ENCODE data around the gene L1TD1. TPM values are rescaled to one million over a fixed set of nuclear protein-coding genes. Genes with fewer than 3 reads are reported as not detected.
"Not testable (repeated sequence)": the region's sequence is repeated elsewhere in the genome, so short reads cannot be mapped to it uniquely, and the experiment has no call there.

Gene L1TD1
- total and polyA plus RNA-seq, 2 donors (not counting 1 experiment from before 2014, with no cell fraction given) = 0.09 TPM; not detected in 1

- ATAC-seq (ENCODE audit: low read depth); H3K27ac Mint-ChIP-seq; H3K27ac ChIP-seq (ENCODE audit: low read length in 2 of 2); POLR2A ChIA-PET; H3K4me1 Mint-ChIP-seq; H3K4me2 ChIP-seq (replicated peaks; ENCODE audit: low read depth, low read length, poor library complexity, severe bottlenecking); intact Hi-C loops (cut with micrococcal nuclease); DNase-seq; H4K20me1 ChIP-seq (ENCODE audit: control insufficient read depth, insufficient read depth, low read length, poor library complexity, severe bottlenecking); H3K79me2 ChIP-seq (ENCODE audit: control insufficient read depth, insufficient read depth, low read length); H3K36me3 ChIP-seq (replicated peaks in 1 of 2; ENCODE audit: control extremely low read depth in 1 of 2, control insufficient read depth in 1 of 2, extremely low read depth in 1 of 2, insufficient read depth in 2 of 2, low read length in 1 of 2); H3K4me3 ChIP-seq (ENCODE audit: control extremely low read depth in 1 of 5, extremely low read depth in 1 of 5, insufficient read depth in 1 of 5, low read depth in 2 of 5, low read length in 4 of 5); H2AFZ ChIP-seq (ENCODE audit: insufficient read depth, low read depth, low read length, poor library complexity, severe bottlenecking); H3K27me3 ChIP-seq (replicated peaks in 1 of 4; ENCODE audit: control extremely low read depth in 1 of 4, control insufficient read depth in 3 of 4, insufficient read depth in 4 of 4, low read length in 3 of 4); H3K4me1 ChIP-seq (ENCODE audit: control insufficient read depth in 2 of 2, insufficient read depth in 2 of 2, low read length in 2 of 2); H3K9ac ChIP-seq (ENCODE audit: low read length); H3K4me3 Mint-ChIP-seq; H3K9me3 Mint-ChIP-seq (ENCODE audit: insufficient read depth); CTCF ChIA-PET; H3K9me3 ChIP-seq (ENCODE audit: control extremely low read depth in 1 of 3, control insufficient read depth in 2 of 3, insufficient read depth in 1 of 3, low read length in 2 of 3): not testable (repeated sequence)
- peaks cover 10% of the 10 kb centered on the region for H3K27me3 Mint-ChIP-seq
- 86% methylated on average over 8 of the region's 11 CpGs for WGBS (ENCODE audit: insufficient coverage)
Observed at GRCh38 chr1:62183164-62184020, 11.3 kb upstream of the L1TD1 start.

GRCh38 chr1:62184336-62184735 lies 10.3 kb upstream of the L1TD1 start:
- TF ChIP-seq EZH2 (IDR thresholded peaks at IDR 0.05; ENCODE audit: borderline replicate concordance, insufficient read depth, low read depth, low read length, poor library complexity, severe bottlenecking) = no peak
- no peak for TF ChIP-seq CTCF (IDR thresholded peaks at IDR 0.05)

DNA sequence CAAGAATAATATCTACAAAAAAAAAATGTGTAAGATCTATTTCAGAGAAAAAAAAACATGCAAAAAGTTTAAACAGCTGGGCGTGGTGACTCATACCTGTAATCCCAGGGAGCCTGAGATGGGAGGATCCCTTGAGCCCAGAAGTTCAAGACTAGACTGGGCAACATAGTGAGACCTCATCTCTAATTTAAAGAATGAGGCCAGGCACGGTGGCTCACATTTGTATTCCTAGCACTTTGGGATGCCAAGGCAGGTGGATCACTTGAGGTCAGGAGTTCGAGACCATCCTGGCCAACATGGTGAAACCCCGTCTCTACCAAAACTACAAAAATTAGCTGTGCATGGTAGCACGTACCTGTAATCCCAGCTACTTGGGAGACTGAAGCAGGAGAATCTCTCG lies 9.4 kb upstream of the L1TD1 start:
- H3K27ac ChIP-seq (ENCODE audit: low read length in 2 of 2); ATAC-seq (ENCODE audit: low read depth); H2AFZ ChIP-seq (ENCODE audit: insufficient read depth, low read depth, low read length, poor library complexity, severe bottlenecking); H3K27ac Mint-ChIP-seq; DNase-seq; H3K4me2 ChIP-seq (replicated peaks; ENCODE audit: low read depth, low read length, poor library complexity, severe bottlenecking); H3K4me3 ChIP-seq (ENCODE audit: control extremely low read depth in 1 of 5, extremely low read depth in 1 of 5, insufficient read depth in 1 of 5, low read depth in 2 of 5, low read length in 4 of 5); H3K4me3 Mint-ChIP-seq; H4K20me1 ChIP-seq (ENCODE audit: control insufficient read depth, insufficient read depth, low read length, poor library complexity, severe bottlenecking); H3K27me3 ChIP-seq (replicated peaks in 1 of 4; ENCODE audit: control extremely low read depth in 1 of 4, control insufficient read depth in 3 of 4, insufficient read depth in 4 of 4, low read length in 3 of 4); intact Hi-C loops (cut with micrococcal nuclease); H3K9ac ChIP-seq (ENCODE audit: low read length); H3K79me2 ChIP-seq (ENCODE audit: control insufficient read depth, insufficient read depth, low read length); POLR2A ChIA-PET; H3K9me3 ChIP-seq (ENCODE audit: control extremely low read depth in 1 of 3, control insufficient read depth in 2 of 3, insufficient read depth in 1 of 3, low read length in 2 of 3); H3K9me3 Mint-ChIP-seq (ENCODE audit: insufficient read depth); H3K4me1 Mint-ChIP-seq; H3K36me3 ChIP-seq (replicated peaks in 1 of 2; ENCODE audit: control extremely low read depth in 1 of 2, control insufficient read depth in 1 of 2, extremely low read depth in 1 of 2, insufficient read depth in 2 of 2, low read length in 1 of 2); H3K4me1 ChIP-seq (ENCODE audit: control insufficient read depth in 2 of 2, insufficient read depth in 2 of 2, low read length in 2 of 2): not testable (repeated sequence)
- peaks cover 10% of the 10 kb centered on the region for H3K27me3 Mint-ChIP-seq
- CTCF ChIA-PET = interaction anchor here (1.4 to 1.7 kb wide), 2 partner anchors 9 to 561 kb away, joined by 5 to 6 read pairs; no protein-coding TSS in a partner anchor
- 86% methylated on average over 6 of the region's 6 CpGs for WGBS (ENCODE audit: insufficient coverage)

More at GRCh38 chr1:62184336-62184735, 10.3 kb upstream of the L1TD1 start:
- POLR2A ChIA-PET = no interaction called here
- no peak for ATAC-seq (ENCODE audit: low read depth)
- Mint-ChIP-seq H3K27me3 (peaks cover 10% of the 10 kb centered on the region), H3K27ac (no peak overlapping the region), H3K9me3 (ENCODE audit: insufficient read depth) (no peaks in the 10 kb centered on the region), H3K4me3 (no peak overlapping the region), H3K4me1 (no peaks in the 10 kb centered on the region)
- H4K20me1 ChIP-seq (ENCODE audit: control insufficient read depth, insufficient read depth, low read length, poor library complexity, severe bottlenecking) = no peaks in the 10 kb centered on the region
- no peaks in the 10 kb centered on the region for H3K79me2 ChIP-seq (ENCODE audit: control insufficient read depth, insufficient read depth, low read length)
- H3K4me1 ChIP-seq (ENCODE audit: control insufficient read depth in 2 of 2, insufficient read depth in 2 of 2, low read length in 2 of 2) = no peaks in the 10 kb centered on the region
- no peak overlapping the region for H3K4me2 ChIP-seq (replicated peaks; ENCODE audit: low read depth, low read length, poor library complexity, severe bottlenecking)
- H2AFZ ChIP-seq (ENCODE audit: insufficient read depth, low read depth, low read length, poor library complexity, severe bottlenecking) = no peak overlapping the region
- no peaks in the 10 kb centered on the region for H3K9me3 ChIP-seq (ENCODE audit: control extremely low read depth in 1 of 3, control insufficient read depth in 2 of 3, insufficient read depth in 1 of 3, low read length in 2 of 3)
- no peak overlapping the region for H3K9ac ChIP-seq (ENCODE audit: low read length)
- H3K4me3 ChIP-seq (ENCODE audit: control extremely low read depth in 1 of 5, extremely low read depth in 1 of 5, insufficient read depth in 1 of 5, low read depth in 2 of 5, low read length in 4 of 5) = no peak overlapping the region
- no peaks in the 10 kb centered on the region for H3K27me3 ChIP-seq (replicated peaks in 1 of 4; ENCODE audit: control extremely low read depth in 1 of 4, control insufficient read depth in 3 of 4, insufficient read depth in 4 of 4, low read length in 3 of 4)
- no peak for DNase-seq
- no peak overlapping the region for H3K27ac ChIP-seq (ENCODE audit: low read length in 2 of 2)
- 93% methylated on average over 5 of the region's 7 CpGs for WGBS (ENCODE audit: insufficient coverage)
- CTCF ChIA-PET = interaction anchor here (1.4 to 1.7 kb wide), 2 partner anchors 8 to 562 kb away, joined by 5 to 6 read pairs; no protein-coding TSS in a partner anchor
- no peaks in the 10 kb centered on the region for H3K36me3 ChIP-seq (replicated peaks in 1 of 2; ENCODE audit: control extremely low read depth in 1 of 2, control insufficient read depth in 1 of 2, extremely low read depth in 1 of 2, insufficient read depth in 2 of 2, low read length in 1 of 2)
- intact Hi-C loops (cut with micrococcal nuclease) = no loop called here

Measured in B cell (primary cell).